Measurements from ENCODE around the gene NEU3. TPM values are rescaled to one million over a fixed set of nuclear protein-coding genes. Genes with fewer than 3 reads are reported as not detected.

Gene NEU3
- 3.2 and 5.7 TPM in 2 replicates for total RNA-seq (2014; rRNA removed; shearing (Covaris generic))

DNA sequence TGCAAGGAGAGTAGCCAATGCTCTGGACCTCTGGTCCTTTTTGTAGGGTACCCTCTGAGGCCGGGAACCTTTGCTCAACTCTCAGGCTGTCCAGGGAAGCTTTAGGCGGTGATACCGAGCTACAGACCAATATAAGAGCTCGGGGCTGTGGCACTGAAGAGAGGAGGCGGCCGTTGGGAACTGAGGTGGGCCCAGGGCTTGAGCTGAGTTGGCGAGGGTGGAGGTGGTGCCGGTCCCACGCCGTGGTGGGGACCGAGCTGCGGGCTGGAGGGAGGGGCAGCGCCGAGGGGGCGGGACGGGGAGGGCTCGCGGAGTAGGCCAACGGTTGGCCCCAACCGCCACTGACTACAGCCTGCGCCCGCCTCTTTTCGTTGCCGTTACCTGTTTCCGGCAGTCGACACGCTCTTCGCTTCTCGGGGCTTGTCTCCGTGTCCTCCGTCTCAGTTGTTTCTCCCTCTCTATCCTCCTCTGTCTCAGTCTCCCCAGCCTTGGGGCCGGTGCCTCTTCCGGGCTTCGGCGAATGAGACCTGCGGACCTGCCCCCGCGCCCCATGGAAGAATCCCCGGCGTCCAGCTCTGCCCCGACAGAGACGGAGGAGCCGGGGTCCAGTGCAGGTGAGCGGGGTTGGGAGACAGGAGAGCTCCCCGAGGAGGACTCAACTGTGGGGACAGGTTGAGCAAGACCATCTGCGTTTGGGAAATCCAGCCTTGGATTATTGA is at the start of gene NEU3:
TSS of gene NEU3 (plus strand) at position 393 of the 719 bp plus-strand sequence. CDS start at position 521, 128 bp downstream.
- no peaks in the 10 kb centered on the region for H3K9me3 ChIP-seq (replicated peaks)
- no peaks in the 10 kb centered on the region for H3K36me3 ChIP-seq
- H3K27me3 ChIP-seq (replicated peaks) = no peaks in the 10 kb centered on the region
- H3K4me1 ChIP-seq (replicated peaks) = no peaks in the 10 kb centered on the region
- H3K4me3 ChIP-seq = peak within 1 kb of the TSS; percentile 63
- H3K27ac ChIP-seq = peak within 1 kb of the TSS; percentile 67
- DNase-seq (ENCODE audit: low read depth in 1 of 2, low spot score in 2 of 2) = peak; percentile 42 to 68

GRCh38 chr11:74941492-74941891 is 47.2 kb upstream of the NEU3 start:
- no peaks in the 10 kb centered on the region for H3K27me3 ChIP-seq (replicated peaks)
- no peak for DNase-seq (ENCODE audit: low read depth in 1 of 2, low spot score in 2 of 2)
- no peaks in the 10 kb centered on the region for H3K36me3 ChIP-seq
- H3K27ac ChIP-seq = no peak overlapping the region
- H3K9me3 ChIP-seq (replicated peaks) = no peaks in the 10 kb centered on the region
- H3K4me1 ChIP-seq (replicated peaks) = peaks cover 19% of the 10 kb centered on the region
- H3K4me3 ChIP-seq = no peak overlapping the region

DNA sequence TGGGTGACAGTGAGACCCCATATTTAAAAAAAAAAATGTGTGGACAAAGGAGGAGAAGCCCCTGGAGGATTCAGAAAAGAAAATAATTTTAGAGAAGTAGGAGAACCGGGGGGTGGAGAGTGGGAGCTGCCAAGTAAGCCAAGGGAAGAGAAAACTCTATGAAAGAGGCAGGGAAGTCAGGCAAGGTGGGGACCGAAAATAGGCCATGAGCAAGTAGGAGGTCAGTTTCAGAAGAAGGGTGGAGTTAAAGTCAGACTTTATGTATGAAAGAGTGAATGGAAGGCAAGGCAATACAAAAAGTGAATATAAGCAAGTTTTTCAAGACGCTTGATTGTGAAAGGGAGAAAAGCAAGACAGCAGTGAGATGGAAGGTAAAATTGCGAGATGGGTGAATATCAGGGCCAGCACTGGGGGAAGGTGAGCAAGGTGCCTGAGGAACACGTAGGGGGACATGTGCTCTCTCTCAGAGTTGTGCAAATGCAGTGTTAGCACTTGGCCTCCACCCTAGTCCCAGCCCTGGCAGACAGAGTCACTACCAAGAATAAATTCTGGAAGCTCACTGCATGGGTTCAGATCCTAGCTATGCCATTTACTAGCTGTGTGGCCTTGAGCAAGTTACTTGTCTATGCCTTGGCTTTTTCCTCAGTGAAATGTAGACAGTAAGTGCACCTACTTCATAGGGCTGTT is 46.5 kb upstream of the NEU3 start:
- Histone ChIP-seq H3K4me3 (no peak overlapping the region), H3K27me3 (replicated peaks) (no peaks in the 10 kb centered on the region), H3K36me3 (no peaks in the 10 kb centered on the region), H3K9me3 (replicated peaks) (no peaks in the 10 kb centered on the region), H3K4me1 (replicated peaks) (peaks cover 19% of the 10 kb centered on the region), H3K27ac (peak overlapping the region; percentile 32; the same call in 1 of the 2 replicates)
- DNase-seq (ENCODE audit: low read depth in 1 of 2, low spot score in 2 of 2) = no peak

GRCh38 chr11:74948546-74948897 is 40.2 kb upstream of the NEU3 start:
- peak in 1 of 2 experiments; percentile 6 for DNase-seq (ENCODE audit: low read depth in 1 of 2, low spot score in 2 of 2)
- no peaks in the 10 kb centered on the region for H3K27me3 ChIP-seq (replicated peaks)
- no peaks in the 10 kb centered on the region for H3K36me3 ChIP-seq
- peak overlapping the region; percentile 71 for H3K4me3 ChIP-seq
- peak overlapping the region; percentile 22; the same call in 1 of the 2 replicates for H3K27ac ChIP-seq
- no peaks in the 10 kb centered on the region for H3K9me3 ChIP-seq (replicated peaks)
- H3K4me1 ChIP-seq (replicated peaks) = peaks cover under 1% of the 10 kb centered on the region

GRCh38 chr11:74948898-74949752 is 39.6 kb upstream of the NEU3 start, which contains the start of the genes SPCS2 and XRRA1:
SPCS2 (plus strand) TSS chr11:74949266; CDS start chr11:74949286, 20 bp downstream.
XRRA1 (minus strand) TSS chr11:74949091; CDS start chr11:74940878, 8,213 bp downstream.
- no peaks in the 10 kb centered on the region for H3K4me1 ChIP-seq (replicated peaks)
- peak; percentile 82 to 95 for DNase-seq (ENCODE audit: low read depth in 1 of 2, low spot score in 2 of 2)
- no peaks in the 10 kb centered on the region for H3K9me3 ChIP-seq (replicated peaks)
- no peaks in the 10 kb centered on the region for H3K27me3 ChIP-seq (replicated peaks)
- peak within 1 kb of the TSS; percentile 71 for H3K4me3 ChIP-seq
- peak within 1 kb of the TSS; percentile 72 for H3K27ac ChIP-seq
- no peaks in the 10 kb centered on the region for H3K36me3 ChIP-seq

DNA sequence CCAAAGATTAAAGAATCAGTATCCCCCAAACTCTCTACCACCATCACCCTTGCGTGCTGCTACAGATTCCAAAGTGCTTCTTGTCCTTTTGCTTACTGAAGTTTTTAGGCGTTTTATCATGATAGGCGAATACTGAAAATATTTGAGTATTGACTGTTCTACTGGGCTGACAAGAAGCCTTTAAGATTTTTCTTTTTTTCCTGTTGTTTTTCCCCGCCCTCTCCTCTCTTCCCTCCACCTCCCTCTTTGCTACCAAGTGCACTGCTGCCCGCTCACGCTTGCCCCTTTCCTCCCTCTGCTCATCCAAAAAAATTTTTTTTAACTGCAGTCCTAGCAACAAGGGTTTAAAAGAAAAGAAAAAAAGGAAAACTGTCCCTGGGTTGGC is 39.0 kb upstream of the NEU3 start:
- H3K4me3 ChIP-seq = peak overlapping the region; percentile 71
- no peak for DNase-seq (ENCODE audit: low read depth in 1 of 2, low spot score in 2 of 2)
- no peaks in the 10 kb centered on the region for H3K4me1 ChIP-seq (replicated peaks)
- H3K36me3 ChIP-seq = no peaks in the 10 kb centered on the region
- H3K27me3 ChIP-seq (replicated peaks) = no peaks in the 10 kb centered on the region
- H3K9me3 ChIP-seq (replicated peaks) = no peaks in the 10 kb centered on the region
- peak overlapping the region; percentile 72 for H3K27ac ChIP-seq

GRCh38 chr11:74950374-74950969 is 38.3 kb upstream of the NEU3 start:
- Histone ChIP-seq H3K4me1 (replicated peaks) (no peaks in the 10 kb centered on the region), H3K27me3 (replicated peaks) (no peaks in the 10 kb centered on the region), H3K9me3 (replicated peaks) (no peaks in the 10 kb centered on the region), H3K27ac (no peak overlapping the region), H3K4me3 (peak overlapping the region; percentile 71), H3K36me3 (no peaks in the 10 kb centered on the region)
- DNase-seq (ENCODE audit: low read depth in 1 of 2, low spot score in 2 of 2) = no peak

DNA sequence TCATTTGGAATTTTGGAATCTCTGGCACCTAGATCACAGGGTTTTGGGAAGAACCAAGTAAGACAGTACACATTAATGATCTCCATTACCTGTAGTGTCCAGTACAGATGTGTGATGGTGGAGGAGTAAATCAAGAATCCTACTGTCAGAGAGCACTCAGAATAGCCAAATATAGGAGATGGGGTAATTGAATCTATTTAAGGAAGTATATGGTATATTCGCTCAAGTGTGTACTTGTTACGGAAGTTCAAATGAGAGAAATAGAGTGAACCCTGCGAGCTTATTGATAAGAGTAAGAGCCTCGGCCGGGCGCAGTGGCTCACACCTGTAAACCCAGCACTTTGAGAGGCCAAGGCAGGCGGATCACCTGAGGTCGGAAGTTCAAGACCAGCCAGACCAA is 37.5 kb upstream of the NEU3 start:
- Histone ChIP-seq H3K9me3 (replicated peaks) (no peaks in the 10 kb centered on the region), H3K36me3 (no peaks in the 10 kb centered on the region), H3K27me3 (replicated peaks) (no peaks in the 10 kb centered on the region), H3K4me3 (no peak overlapping the region), H3K4me1 (replicated peaks) (no peaks in the 10 kb centered on the region), H3K27ac (no peak overlapping the region)
- no peak for DNase-seq (ENCODE audit: low read depth in 1 of 2, low spot score in 2 of 2)

- 0 out of 2 replicates have a peak, but pooled peaks cover under 1% of the 10 kb centered on the region for H3K36me3 ChIP-seq
- no peaks in the 10 kb centered on the region for H3K9me3 ChIP-seq (replicated peaks)
- no peaks in the 10 kb centered on the region for H3K4me1 ChIP-seq (replicated peaks)
- H3K4me3 ChIP-seq = no peak overlapping the region
- DNase-seq (ENCODE audit: low read depth in 1 of 2, low spot score in 2 of 2) = no peak
- no peak overlapping the region for H3K27ac ChIP-seq
- H3K27me3 ChIP-seq (replicated peaks) = no peaks in the 10 kb centered on the region
Observed at GRCh38 chr11:74952752-74953151, 36.0 kb upstream of the NEU3 start.

GRCh38 chr11:74953451-74953850 is 35.3 kb upstream of the NEU3 start:
- no peaks in the 10 kb centered on the region for H3K27me3 ChIP-seq (replicated peaks)
- no peak overlapping the region for H3K27ac ChIP-seq
- DNase-seq (ENCODE audit: low read depth in 1 of 2, low spot score in 2 of 2) = no peak
- H3K9me3 ChIP-seq (replicated peaks) = no peaks in the 10 kb centered on the region
- H3K4me1 ChIP-seq (replicated peaks) = no peaks in the 10 kb centered on the region
- 0 out of 2 replicates have a peak, but pooled peaks cover 5% of the 10 kb centered on the region for H3K36me3 ChIP-seq
- no peak overlapping the region for H3K4me3 ChIP-seq

- H3K36me3 ChIP-seq = 0 out of 2 replicates have a peak, but pooled peaks cover 5% of the 10 kb centered on the region
- no peak overlapping the region for H3K4me3 ChIP-seq
- no peak for DNase-seq (ENCODE audit: low read depth in 1 of 2, low spot score in 2 of 2)
- no peaks in the 10 kb centered on the region for H3K9me3 ChIP-seq (replicated peaks)
- H3K27ac ChIP-seq = no peak overlapping the region
- no peaks in the 10 kb centered on the region for H3K27me3 ChIP-seq (replicated peaks)
- H3K4me1 ChIP-seq (replicated peaks) = no peaks in the 10 kb centered on the region
Observed at GRCh38 chr11:74954199-74954598, 34.5 kb upstream of the NEU3 start.

DNA sequence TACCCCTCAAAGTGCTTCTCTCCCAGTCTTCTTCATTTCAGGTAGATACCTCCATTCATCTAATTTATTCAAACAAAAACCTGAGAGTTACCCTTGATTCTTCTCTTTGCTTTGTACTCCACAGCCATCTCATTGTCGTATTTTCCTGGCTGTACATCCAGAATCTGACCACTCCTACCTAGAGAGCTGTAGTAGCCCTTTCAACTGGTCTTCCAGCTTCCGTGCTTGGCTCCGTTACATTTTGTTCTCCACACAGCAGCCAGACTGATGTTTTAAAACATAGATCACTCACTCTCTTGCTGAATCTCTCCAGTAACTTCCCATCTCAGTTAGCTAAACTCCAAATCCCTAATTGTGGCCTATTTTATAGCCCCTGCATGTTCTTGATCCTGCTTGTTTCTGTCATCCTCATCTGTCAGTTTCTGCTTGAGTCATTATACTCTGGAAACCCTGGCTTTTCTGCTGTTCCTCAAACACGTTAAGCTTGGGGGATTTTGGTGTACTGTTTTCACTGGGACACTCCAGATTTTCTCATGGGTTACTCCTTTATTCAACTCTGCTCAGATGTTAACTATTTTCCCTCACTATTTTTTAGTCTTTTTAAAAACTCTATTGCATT is 32.2 kb upstream of the NEU3 start:
- Histone ChIP-seq H3K4me1 (replicated peaks) (no peaks in the 10 kb centered on the region), H3K27me3 (replicated peaks) (no peaks in the 10 kb centered on the region), H3K9me3 (replicated peaks) (no peaks in the 10 kb centered on the region), H3K36me3 (0 out of 2 replicates have a peak, but pooled peaks cover 5% of the 10 kb centered on the region), H3K27ac (no peak overlapping the region), H3K4me3 (no peak overlapping the region)
- DNase-seq (ENCODE audit: low read depth in 1 of 2, low spot score in 2 of 2) = no peak

Data from SJSA1 (cell line).